Ureter (tissue), 1 donor: ENCODE results near the gene GMPR2. TPM values are rescaled to one million over a fixed set of nuclear protein-coding genes. Genes with fewer than 3 reads are reported as not detected.
A peak's percentile ranks its signal among the peaks of the same experiment; 100 is the strongest.
"Not testable (repeated sequence)": the region's sequence is repeated elsewhere in the genome, so short reads cannot be mapped to it uniquely, and the experiment has no call there.

Experiments used
- DNase-seq: peaks from one replicate; pipeline ENCODE4 v3.0.0-alpha.2; 2020; ENCODE audit warnings: low spot score
- total RNA-seq: library from RNA; stranded (reverse); gene quantifications from one replicate; pipeline ENCODE4 v1.2.4, GENCODE V29; 2023
- donor health status: DM: yes; HTN: yes; CAD: no.

Gene GMPR2
- total RNA-seq, 1 donor from 2014 or later = 78.7 TPM

DNA sequence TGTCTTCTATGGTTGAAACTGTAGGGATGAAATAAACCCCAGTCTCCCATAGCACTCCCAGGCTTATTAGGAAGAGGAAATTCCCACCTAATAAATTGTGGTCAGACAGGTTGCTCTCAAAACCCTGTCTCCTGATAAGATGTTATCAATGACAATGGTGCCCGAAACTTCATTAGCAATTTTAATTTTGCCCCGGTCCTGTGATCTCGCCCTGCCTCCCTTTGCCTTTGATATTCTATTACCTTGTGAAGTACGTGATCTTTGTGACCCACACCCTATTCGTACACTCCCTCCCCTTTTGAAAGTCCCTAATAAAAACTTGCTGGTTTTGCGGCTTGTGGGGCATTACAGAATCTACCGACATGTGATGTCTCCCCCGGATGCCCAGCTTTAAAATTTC lies 30.2 kb upstream of the GMPR2 start:
- DNase-seq = not testable (repeated sequence)

DNA sequence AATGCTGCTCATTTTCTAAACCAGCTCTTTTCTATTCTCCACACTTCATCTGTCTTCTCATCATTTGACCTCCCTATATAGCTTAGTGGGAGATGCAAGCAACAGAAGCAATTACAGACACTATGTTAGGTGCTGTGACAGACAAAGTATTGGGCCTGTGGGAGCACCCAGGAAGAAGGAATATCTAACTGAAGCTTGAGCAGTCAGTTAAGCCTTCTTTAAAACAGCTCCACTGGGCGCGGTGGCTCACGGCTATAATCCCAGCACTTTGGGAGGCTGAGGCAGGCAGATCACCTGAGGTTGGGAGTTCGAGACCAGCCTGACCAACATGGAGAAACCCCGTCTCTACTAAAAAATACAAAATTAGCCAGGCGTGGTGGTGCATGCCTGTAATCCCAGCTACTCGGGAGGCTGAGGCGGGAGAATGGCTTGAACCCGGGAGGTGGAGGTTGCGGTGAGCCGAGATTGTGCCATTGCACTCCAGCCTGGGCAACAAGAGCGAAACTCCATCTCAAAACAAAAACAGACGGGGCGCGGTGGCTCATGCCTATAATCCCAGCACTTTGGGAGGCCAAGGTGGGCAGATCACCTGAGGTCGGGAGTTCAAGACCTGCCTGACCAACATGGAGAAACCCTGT lies 29.4 kb upstream of the GMPR2 start:
- DNase-seq = not testable (repeated sequence)

DNA sequence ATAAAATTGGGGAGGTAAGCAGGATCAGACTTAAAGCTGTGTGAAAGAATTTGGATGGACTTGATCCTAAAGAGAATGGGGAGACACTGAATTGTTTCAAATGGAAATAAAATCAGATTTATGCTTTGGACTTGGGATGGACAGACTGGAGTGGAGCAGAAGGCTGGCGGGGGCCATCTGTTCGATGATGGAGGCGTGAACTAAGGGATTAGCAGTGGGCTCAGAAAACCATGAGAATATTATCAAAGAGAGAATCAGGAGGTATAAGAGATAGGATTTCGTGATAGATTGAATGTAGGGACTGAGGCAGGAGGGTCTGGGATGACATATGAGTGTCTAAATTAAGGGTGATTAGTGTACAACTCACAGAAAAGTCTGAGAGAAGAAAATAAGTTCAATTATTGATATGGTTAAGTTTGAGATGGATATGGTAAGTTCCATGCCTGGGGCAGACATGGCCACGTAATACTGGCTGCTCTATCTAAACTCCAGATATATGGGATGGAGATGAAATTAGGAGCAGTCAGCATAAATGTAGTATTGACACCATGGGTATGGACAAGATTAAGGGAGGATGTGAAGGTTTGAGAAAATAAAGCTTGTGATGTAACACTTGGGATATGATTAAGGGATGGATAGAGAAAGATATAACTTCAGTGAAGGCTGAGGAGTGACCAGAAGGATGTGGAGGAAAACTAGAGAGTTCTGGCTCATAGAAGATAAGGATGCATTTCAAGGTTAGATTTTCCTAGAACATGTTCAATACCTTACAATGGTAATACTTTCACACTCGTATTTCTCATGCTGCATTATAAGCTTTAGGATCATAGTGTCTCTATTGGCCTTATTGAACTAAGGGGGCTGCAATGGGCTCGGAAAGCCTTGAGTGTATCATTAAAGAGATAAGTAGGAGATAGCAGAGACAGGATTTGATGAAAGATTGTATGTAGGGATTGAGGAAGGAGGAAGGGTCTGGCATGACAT lies 28.3 kb upstream of the GMPR2 start:
- DNase-seq = no peak

DNA sequence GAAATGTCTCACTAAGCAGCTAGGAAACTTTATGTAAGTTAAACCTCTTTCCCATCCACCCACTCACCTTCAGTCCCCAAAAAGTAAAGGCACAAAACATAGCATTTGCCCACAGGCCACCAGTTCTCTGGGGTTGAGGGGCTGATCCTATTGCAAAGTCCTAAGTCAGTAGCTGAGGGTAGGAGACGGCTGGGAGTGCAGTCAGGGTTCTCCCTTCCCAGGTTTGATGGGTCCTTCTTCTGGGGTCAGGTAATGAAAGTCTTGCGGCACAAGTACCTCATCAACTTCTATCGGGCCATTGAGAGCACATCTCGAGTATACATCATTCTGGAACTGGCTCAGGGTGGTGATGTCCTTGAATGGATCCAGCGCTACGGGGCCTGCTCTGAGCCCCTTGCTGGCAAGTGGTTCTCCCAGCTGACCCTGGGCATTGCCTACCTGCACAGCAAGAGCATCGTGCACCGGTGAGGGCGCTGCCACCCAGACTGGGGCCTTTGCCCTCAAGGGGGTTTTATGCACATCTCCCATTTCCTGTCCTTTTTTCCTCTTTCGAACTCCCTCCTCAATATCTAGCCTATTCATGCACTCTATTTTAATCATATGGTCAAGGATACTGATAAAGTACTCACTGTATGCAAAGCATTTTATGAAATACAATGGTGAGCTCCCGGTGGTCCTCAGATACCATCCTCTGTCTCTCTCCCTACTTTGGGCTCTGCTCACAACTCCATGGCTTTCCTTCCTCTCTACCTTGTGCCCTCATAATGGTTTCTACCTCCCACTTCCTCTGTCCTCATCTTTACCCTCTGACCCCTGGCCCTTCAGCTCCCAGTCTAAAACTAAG lies 26.2 kb upstream of the GMPR2 start:
- DNase-seq = no peak

DNA sequence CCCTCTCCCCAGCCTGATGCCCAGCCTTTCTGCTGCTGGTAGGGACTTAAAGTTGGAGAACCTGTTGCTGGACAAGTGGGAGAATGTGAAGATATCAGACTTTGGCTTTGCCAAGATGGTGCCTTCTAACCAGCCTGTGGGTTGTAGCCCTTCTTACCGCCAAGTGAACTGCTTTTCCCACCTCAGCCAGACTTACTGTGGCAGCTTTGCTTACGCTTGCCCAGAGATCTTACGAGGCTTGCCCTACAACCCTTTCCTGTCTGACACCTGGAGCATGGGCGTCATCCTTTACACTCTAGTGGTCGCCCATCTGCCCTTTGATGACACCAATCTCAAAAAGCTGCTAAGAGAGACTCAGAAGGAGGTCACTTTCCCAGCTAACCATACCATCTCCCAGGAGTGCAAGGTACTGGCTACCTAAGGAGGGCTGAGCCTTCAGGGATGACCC lies 25.6 kb upstream of the GMPR2 start:
- DNase-seq = no peak

DNA sequence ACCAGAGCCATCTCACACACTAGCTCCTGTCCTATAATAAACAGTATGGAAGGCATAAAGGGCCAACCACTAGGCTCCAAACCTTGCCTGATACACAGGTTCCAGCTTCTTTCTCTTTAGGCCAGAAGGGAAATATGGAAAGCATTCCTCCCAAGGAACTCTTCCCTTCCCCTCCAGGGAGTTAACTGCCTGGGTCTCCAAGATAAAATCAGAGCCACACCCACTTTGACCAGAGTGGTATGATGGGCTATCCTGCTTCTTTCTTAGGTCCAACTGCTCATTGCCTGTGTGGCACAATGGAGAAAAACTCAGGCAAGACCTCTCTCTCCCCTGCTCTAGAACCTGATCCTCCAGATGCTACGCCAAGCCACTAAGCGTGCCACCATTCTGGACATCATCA lies 25.1 kb upstream of the GMPR2 start:
- DNase-seq = no peak

DNA sequence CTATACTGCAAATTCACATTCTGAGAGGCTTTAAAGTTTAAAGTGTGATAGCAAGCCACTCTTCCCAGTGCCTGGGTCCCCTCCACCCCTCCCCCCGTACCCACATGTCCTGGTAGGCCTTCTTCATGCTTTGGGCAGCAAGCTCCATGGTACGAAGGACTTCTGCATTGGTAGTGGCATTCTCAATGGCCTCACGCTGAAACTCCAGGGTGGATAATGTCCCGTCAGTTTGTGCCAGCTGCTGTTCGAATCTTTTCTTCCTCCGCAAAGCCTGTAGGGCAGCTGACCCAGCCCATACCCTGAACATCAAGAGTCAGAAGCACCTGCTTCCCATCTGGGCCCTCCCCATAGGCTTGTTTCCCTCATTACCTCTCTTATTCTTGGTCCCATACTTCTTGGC lies 21.4 kb upstream of the GMPR2 start:
- DNase-seq = no peak

DNA sequence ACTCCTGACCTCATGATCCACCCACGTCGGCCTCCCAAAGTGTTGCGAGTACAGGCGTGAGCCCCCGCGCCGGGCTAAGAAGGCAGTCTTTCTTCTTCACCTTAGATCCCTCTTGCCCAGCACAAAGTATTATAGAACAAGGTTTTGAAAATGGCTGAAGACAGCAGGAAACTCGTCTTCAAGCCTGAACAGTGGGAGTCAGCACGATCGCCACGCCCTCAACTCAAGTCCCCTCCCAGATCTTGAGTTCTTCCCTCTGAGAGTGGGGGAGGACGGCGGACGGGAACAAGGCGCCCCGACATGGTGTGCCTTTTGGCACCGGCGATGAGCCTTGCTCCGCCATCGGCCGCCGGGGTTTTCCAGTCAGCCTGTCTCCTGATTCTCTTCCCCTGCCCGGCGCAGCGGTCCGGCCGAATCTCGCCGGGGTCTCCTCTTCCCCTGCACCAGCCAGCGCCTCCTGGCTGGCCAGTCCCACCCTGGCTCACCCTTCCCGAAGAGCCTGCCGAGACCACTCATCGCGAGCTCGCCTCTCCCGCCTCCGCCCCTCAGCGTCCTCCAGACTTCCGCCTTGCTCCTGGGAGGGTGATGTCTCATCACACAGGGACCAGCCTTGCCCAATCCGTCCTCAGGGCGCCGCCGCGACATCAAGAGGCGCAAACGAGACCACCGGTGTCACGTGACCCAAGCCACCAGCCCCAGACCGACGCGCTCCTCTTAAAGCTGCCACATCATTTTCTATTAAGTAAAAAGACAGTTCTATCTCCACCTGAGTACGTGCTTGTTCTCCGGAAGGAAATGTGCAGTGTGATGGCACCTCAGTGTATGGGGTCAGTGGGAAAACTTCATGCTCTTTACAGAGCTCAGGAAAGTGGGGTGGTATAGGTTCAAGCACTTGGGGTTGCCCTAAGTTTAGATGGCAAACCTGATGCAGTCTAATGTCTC lies 19.5 kb upstream of the GMPR2 start, which contains the start of gene CHMP4A:
Gene CHMP4A (minus strand): TSS at position 565 of the 942 bp plus-strand sequence. CDS start 49 bp downstream, at position 516.
- peak; percentile 98 for DNase-seq

DNA sequence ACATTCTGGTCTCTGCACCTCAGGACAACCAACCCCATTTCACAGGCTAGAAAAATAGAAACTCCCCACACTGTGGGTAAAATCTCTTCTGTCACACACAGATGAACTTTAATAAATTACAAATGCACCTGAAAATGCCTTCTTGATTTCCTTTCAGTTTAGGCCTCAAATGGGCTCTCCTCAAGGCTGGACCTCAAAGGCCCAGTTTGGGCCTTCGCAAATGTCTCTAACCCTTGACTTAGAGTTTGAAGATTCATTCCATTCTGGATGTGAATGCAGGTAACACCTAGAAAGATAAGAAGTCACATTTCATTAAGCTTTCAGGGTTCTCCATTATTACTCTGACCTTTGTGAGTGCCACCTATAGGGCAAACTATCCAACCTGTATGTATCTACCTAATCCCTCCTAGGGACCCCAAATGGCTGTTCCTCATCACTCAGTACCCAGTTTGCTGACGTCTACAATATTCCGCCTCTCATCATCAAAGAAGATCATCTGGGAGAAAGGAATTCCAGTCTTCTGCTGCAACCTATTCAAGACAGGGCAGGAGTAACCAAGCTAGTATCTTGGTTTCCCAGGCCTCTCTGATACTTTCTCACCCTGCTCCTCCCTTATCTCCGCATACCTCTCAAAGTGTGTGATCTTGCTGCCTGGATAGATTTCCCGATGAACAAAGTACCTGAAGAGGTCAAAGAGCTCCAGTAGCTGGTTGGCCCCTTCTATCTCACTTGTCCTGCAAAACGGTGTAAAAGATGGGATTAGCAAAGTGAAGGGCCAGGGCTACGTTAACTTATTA lies 18.7 kb upstream of the GMPR2 start:
- DNase-seq = no peak

DNA sequence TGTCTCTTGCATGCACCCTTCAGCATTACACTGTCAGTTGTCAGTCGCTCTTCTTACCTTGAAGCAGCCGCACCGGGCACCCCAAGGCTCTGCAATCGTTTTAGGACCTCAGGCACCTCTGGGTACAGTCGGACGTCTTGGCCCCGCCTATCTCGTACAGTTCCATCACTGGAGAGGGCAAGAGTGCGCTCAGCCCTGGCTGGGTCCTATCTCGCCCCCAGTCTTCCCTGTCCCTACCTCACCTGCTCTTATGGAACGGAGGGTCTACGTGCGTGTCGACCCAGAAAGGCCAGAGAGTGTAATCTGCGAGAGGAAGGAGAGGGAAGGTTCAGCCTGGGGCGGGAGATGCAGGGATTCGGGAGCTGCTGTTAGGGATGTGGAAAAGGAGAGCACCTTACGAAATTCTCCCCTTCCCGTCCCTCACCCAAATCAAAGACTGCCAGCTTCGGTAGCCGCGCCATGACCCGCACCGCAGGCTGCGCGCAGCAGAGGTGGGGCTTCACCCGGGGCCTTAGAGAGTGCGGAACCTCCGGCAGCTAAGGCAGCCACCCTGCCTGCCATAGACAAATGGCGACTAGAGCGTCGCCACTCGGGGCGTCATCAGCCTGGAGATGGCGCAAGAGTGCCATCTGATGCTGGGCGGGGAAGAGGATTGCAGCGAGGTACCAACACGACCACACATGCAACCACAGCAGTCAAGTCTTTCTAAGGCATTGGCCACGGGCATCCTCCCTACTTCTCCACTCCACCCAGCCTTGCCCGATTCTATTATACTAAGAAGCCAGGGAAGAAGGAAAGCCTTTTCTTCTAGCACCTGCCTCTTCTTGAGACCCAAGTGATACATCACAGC lies 17.0 kb upstream of the GMPR2 start, which contains the start of gene MDP1:
Gene MDP1 (minus strand): TSS at position 572 of the 850 bp plus-strand sequence. CDS start 111 bp downstream, at position 461.
- peak; percentile 88 for DNase-seq

DNA sequence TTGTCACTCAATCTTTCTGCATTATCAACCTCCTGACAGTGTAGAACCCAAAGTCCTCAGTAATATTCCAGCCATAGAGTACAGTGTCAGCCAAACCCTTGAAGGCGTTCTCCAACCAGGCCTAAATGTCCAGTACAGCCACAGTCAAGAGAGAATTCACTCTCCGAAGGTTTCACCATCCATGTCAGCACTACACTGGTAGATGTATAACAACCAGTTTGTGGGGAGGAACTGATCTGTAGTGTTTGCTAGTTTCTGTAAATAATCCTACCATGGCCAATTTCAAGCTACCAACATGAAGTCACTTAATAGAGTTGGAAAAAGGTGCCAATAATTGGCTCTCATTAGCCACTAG lies 16.4 kb upstream of the GMPR2 start:
- DNase-seq = no peak

DNA sequence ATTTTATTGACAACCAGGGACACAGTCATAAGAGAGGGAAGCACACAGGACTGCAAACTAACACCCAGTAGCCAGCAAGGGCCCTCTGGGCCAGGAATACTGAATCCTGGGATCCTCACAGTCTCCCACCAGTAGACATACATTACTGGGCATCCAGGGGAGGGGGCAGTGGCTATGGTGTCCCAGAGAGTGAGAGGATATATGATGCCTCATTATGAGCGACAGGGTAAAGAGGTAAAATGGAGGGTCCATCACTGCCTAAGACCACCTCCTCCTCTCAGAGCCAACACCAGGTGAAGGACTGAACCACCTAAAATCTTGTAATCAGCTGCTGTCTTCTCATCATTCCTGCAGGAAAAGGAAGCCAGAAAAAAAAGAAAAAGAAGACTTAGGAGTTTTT lies 15.9 kb upstream of the GMPR2 start:
- DNase-seq = not testable (repeated sequence)

DNA sequence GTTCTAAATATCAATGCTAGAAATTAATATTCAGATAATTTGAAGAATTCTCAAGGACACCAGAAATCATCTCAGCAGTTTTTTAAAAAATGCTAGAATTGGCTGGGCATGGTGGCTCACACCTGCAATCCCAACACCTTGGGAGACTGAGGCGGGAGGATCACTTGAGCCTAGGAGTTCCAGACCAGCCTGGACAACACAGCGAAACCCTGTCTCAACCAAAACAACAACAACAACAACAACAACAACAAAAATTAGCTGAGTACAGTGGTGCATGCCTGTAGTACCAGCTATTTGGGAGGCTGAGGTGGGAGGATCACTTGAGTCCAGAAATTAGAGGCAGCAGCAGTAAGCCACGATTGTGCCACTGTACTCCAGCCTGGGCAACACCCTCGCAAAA lies 13.6 kb upstream of the GMPR2 start:
- no peak for DNase-seq

DNA sequence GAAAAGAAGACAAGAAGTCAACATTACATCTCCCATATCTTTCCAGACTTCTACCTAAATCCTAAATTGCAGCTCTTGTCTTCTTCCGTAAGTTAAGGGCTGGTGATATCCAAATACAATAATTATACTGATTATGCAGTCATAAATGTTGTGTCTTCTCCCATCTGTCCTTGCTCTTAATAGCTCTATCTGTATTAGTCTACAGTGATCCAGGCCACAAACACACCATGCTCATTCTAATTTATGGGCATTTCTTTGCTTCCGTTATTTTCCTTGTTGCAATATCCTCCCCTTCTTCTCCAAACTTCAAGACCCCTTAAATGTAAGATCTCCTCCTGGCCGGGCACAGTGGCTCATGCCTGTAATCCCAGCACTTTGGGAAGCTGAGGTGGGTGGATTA lies 13.2 kb upstream of the GMPR2 start:
- no peak for DNase-seq

DNA sequence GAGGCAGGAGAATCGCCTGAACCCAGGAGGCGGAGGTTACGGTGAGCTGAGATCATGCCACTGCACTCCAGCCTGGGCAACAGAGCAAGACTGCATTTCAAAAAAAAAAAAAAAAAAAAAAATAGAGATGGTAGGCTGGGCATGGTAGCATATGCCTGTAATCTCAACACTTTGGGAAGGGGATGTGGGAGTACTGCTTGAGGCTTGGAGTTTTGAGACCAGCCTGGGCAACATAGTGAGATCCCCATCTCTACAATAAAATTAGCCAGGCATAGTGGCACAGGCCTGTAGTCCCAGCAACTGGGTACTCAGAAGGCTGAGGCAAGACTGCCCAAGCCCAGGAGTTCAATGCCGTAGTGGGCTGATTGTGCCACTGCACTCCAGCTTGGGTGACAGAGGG lies 9.7 kb upstream of the GMPR2 start:
- not testable (repeated sequence) for DNase-seq

DNA sequence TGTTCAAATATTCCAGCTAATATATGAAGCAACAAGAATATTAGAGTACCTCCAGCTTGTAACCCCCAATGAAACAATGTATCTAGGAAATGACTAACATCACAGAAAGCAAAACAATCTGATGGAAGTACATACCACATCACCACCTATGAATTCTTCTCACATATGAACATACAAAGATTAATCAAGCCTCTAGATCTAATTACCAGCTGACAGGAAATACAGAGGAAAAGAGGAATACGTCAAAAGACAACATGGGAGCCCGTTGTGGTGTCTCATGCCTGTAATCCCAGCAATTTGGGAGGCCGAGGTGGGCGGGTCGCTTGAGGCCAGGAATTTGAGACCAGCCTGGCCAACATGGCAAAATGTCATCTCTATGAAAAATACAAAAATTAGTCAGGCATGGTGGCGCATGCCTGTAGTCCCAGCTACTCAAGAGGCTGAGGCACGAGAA lies 8.1 kb upstream of the GMPR2 start:
- DNase-seq = no peak

DNA sequence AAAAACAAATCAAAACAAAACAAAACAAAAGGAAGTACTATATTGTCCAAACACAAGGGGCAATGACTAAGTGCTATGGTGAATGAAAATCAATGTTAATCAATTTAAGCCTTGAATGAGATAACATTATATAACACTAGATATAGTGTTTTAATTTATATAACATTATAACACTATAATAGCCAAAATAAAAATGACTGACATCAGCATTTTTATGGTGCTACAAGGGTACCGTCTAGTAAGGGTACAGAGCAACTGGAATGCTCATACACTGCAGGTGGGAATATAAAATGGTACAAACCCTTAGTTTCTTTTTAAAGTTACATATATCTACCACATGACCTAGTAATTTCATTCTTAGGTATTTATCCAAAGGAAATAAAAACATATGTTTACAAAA lies 6.3 kb upstream of the GMPR2 start:
- DNase-seq = no peak

DNA sequence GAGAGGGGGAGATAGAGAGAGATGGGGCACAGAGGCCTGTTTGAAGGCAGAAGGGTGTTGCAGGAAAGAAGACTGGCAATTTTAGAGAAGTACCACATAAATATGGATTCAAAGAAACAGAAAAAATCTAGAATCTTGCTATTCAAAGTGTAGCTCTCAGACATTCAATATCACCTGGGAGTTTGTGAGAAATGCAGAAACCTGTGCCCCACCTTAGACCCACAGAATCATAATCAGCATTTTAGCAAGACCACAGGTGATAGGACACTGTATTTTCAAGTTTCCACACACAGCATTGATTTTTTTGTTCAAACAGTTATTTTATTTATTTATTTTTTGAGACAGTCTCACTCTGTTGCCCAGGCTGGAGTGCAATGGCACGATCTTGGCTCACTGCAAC lies 3.8 kb upstream of the GMPR2 start:
- DNase-seq = no peak
